ENCODE measurements around the gene DPM2.

DNA sequence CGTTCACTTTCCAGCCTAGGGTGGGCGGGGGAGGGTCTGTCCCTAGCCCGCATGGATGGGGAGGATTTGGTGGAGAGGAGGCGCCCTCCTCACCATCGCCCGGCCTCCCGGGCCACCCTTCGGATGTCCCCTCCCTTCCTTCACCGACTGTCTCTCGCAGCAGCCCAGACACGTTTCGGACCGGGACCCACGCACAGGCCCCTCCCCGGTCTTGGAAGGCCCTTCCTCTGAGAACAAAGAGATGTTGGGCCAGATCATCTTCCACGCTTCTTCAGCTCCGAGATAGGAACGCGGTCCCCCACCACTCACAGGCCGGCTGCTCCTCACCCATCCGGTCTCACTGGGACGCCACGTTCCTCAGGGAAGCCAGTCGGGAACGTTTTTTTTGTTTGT lies 640 bp upstream of the DPM2 start:
- TF ChIP-seq POLR2A (IDR thresholded peaks at IDR 0.05): no peak
- TF ChIP-seq, protein P1, sequence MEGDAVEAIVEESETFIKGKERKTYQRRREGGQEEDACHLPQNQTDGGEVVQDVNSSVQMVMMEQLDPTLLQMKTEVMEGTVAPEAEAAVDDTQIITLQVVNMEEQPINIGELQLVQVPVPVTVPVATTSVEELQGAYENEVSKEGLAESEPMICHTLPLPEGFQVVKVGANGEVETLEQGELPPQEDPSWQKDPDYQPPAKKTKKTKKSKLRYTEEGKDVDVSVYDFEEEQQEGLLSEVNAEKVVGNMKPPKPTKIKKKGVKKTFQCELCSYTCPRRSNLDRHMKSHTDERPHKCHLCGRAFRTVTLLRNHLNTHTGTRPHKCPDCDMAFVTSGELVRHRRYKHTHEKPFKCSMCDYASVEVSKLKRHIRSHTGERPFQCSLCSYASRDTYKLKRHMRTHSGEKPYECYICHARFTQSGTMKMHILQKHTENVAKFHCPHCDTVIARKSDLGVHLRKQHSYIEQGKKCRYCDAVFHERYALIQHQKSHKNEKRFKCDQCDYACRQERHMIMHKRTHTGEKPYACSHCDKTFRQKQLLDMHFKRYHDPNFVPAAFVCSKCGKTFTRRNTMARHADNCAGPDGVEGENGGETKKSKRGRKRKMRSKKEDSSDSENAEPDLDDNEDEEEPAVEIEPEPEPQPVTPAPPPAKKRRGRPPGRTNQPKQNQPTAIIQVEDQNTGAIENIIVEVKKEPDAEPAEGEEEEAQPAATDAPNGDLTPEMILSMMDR (IDR thresholded peaks at IDR 0.05): no peak
- TF ChIP-seq POLR2AphosphoS5 (IDR thresholded peaks at IDR 0.05; ENCODE audit: insufficient read depth in 1 of 2, low read depth in 1 of 2): no peak
